ENCODE results near the gene NANOS3.

The NANOS3 gene

DNA sequence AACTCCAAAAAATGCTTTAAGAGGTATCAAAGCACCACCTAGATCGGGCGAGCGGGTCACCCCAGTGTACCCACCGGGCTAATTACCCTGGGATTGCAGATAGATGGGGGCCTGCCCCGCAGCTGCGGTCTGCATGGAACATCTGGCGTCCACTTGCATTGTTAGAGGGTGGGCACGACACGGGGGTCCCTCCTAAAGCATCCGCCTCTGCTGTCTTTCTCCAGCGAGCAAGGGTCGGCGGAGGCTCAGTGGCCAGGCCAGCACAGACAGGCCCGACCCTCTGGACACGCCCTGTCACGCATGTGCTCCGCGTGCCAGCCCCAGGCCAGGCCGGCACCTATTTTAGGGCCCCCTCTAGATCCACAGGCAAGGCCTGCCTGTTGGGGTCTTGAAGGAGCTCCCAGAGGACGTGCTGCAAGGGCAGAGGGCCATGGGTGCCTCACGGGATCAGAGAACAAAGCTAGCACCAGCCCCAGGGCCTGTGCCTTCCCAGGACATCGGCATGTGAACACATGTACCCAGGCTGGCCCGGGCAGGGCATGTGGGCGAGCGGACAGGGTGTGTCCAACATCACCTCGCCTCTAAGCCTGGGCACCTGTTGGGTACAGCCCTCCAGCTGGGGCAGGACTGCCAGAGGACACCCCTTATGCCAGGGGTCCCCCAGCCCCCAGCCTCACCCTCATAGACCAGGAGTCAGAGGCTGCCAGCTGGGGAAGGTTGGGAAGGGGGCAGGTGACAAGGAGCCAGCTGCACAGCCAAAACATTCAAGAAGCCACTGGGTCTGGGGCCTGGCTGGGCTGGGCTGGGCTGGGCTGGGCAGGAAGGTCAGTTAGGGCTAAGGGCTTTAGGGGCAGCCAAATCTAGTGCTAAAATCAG, 35.6 kb upstream of the NANOS3 start:
- ChIA-PET POLR2A (interaction anchor here (0.6 to 0.9 kb wide), 3 partner anchors 9 to 216 kb away, joined by 3 read pairs; no protein-coding TSS in a partner anchor), CTCF (no interaction called here)
- DNase-seq (ENCODE audit: extremely low spot score): no peak
- TF ChIP-seq CTBP1 (IDR thresholded peaks at IDR 0.05; ENCODE audit: borderline replicate concordance): no peak
- no peak for TF ChIP-seq LEF1 (IDR thresholded peaks at IDR 0.05; ENCODE audit: borderline replicate concordance)
- no peak for TF ChIP-seq HDGF (IDR thresholded peaks at IDR 0.05; ENCODE audit: borderline replicate concordance)
- no peak for TF ChIP-seq FOXM1 (IDR thresholded peaks at IDR 0.05; ENCODE audit: borderline replicate concordance)
- no peak for TF ChIP-seq ELF4 (IDR thresholded peaks at IDR 0.05)
- TF ChIP-seq ZNF384 (IDR thresholded peaks at IDR 0.05): no peak
- no peak for TF ChIP-seq ARNT (IDR thresholded peaks at IDR 0.05)
- TF ChIP-seq, protein P1, sequence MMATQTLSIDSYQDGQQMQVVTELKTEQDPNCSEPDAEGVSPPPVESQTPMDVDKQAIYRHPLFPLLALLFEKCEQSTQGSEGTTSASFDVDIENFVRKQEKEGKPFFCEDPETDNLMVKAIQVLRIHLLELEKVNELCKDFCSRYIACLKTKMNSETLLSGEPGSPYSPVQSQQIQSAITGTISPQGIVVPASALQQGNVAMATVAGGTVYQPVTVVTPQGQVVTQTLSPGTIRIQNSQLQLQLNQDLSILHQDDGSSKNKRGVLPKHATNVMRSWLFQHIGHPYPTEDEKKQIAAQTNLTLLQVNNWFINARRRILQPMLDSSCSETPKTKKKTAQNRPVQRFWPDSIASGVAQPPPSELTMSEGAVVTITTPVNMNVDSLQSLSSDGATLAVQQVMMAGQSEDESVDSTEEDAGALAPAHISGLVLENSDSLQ (IDR thresholded peaks at IDR 0.05): no peak

DNA sequence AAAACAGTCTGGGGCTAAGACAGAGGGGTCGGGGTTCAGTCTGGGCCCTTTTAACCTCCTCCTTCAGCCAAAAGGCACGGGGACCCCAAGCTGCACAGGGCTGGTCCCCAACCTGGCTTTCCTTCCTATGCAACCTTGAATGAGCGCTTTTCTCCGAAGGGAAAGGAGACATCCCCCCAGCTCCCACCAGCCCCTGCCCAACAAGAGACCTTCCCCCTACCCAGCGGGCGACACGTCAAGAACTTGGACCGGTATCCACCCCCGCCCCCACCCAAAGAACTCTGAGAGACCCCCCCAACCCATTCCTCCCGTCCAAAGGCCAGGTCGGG, 35.0 kb upstream of the NANOS3 start:
- ChIA-PET CTCF (no interaction called here), POLR2A (interaction anchor here (0.6 to 0.9 kb wide), 3 partner anchors 10 to 215 kb away, joined by 3 read pairs; no protein-coding TSS in a partner anchor)
- no peak for TF ChIP-seq ARNT (IDR thresholded peaks at IDR 0.05)
- no peak for TF ChIP-seq TARDBP (IDR thresholded peaks at IDR 0.05)
- TF ChIP-seq SUZ12 (IDR thresholded peaks at IDR 0.05): no peak
- no peak for DNase-seq (ENCODE audit: extremely low spot score)

DNA sequence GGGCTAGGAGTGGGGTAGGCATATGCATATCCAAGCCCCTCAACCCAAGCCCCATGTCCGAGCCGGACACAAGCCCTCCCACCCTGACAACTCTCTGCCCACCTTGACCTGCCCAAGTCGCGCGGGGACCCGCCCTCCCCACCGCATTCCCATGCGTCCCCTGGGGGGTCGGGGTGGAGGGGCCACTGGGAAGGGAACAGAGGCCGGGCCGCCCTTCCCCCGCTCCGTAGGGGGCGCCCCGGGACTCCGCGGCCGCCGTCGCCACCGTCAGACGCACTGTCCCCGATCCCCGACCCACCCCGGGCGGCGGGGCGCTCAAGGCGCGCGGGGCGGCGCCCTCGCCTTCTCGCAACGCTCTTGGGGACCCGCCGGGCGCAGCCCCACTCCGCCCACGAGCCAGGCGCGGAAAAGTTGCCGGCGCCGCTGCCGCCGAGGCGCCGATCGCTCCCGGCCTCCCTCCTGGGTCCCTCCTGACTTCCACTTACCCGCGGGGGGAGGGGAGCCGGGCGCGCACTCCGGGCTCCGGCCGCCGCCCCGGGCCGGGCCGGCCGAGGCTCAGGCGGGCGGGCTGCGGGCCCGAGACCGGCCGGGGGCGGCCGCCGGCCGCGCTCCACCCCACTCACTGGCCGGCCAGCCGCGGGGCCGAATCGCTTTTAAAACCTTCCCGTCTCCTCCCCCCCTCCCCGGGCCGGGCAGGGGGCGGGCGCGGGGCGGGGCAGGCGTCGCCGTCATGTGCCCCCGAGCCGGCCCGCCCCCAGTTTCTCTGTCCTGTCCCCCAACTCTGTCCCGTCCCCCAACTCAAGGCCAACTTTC, 34.4 kb upstream of the NANOS3 start:
- no peak for DNase-seq (ENCODE audit: extremely low spot score)
- TF ChIP-seq ZNF384 (IDR thresholded peaks at IDR 0.05) (no peak), FOXK2 (IDR thresholded peaks at IDR 0.05) (no peak), LEF1 (IDR thresholded peaks at IDR 0.05; ENCODE audit: borderline replicate concordance) (no peak), HDGF (IDR thresholded peaks at IDR 0.05; ENCODE audit: borderline replicate concordance) (no peak), SUZ12 (IDR thresholded peaks at IDR 0.05) (no peak), TARDBP (IDR thresholded peaks at IDR 0.05) (no peak), BHLHE40 (IDR thresholded peaks at IDR 0.05; ENCODE audit: borderline replicate concordance) (no peak), SP1 (IDR thresholded peaks at IDR 0.05) (no peak), CTBP1 (IDR thresholded peaks at IDR 0.05; ENCODE audit: borderline replicate concordance) (no peak), ARNT (IDR thresholded peaks at IDR 0.05) (no peak), L3MBTL2 (conservative IDR thresholded peaks at IDR 0.05) (no peak), FOXA1 (IDR thresholded peaks at IDR 0.05) (no peak), NFRKB (IDR thresholded peaks at IDR 0.05) (no peak), FOXM1 (IDR thresholded peaks at IDR 0.05; ENCODE audit: borderline replicate concordance) (no peak), ELF4 (IDR thresholded peaks at IDR 0.05) (no peak)
- TF ChIP-seq, protein P1 (IDR thresholded peaks at IDR 0.05): no peak
- POLR2A ChIA-PET: no interaction called here
- CTCF ChIA-PET: no interaction called here

DNA sequence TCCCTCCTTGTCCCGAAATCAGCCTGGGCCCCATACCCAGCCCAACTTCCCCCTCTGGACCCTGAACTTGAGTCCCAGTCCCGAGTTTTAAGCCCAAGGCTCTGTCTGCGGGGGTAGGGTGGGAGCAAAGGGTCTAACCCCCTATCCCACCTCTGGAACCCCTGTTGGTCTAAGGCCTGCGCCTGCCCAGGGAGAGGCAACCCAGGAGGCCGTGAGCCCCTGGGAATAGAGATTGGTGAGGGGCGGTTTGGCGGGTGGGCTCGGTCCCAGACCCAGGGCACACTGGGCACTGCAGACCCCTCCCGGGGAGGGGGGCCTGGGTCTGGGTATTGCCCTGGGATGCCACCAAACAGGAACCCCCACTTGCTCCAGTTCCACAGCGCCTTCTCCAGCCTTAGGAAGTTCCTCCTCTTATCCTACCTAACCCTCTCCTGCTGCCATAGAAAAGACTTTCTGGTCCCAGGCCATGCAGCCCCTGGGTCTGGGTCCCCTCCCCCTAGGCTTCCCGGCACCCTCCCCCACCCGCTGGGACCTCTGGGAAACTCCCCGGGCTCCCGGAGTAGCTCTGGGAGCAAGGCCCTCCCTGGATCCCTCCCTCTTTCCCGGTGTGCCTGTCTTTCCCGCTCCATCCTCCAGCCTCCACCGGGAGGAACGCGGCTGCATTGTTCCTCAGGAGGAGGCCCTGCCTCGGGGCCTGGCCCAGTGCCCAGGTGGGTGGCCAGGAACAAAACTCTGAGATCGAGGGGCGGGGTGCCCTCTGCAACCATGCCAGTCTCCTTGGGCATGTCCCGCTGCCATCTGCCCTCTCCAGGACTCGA, 33.6 kb upstream of the NANOS3 start:
- TF ChIP-seq SUZ12 (IDR thresholded peaks at IDR 0.05) (no peak), BHLHE40 (IDR thresholded peaks at IDR 0.05; ENCODE audit: borderline replicate concordance) (no peak), ARNT (IDR thresholded peaks at IDR 0.05) (no peak), LEF1 (IDR thresholded peaks at IDR 0.05; ENCODE audit: borderline replicate concordance) (no peak), FOXM1 (IDR thresholded peaks at IDR 0.05; ENCODE audit: borderline replicate concordance) (no peak), TARDBP (IDR thresholded peaks at IDR 0.05) (no peak), FOXK2 (IDR thresholded peaks at IDR 0.05) (no peak)
- TF ChIP-seq, protein P1 (IDR thresholded peaks at IDR 0.05): no peak
- POLR2A ChIA-PET: no interaction called here
- CTCF ChIA-PET: no interaction called here
- no peak for DNase-seq (ENCODE audit: extremely low spot score)

DNA sequence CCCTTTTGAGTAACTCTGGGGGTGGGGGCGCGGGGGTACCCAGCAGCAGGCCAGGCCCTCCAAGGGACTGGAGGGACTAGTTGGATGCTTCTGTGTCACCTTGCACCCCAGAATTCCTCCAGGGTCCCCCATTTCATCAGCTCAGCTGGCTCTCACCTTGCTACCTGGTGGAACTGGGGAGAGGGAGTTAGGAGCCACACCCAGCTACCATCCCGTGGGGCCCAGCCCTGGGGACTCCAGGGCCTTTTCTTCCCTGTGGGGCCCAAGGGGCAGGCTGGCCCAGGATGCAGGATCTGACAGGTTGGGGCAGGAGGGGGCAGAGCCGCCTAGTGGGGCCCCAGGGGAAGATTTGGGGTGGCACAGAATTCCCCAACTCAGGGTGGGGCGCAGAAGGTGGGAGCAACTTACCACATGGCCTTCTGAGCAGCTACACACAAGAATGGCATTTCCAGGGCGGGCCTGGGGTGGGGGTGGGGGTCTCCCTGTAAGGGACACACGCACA, 32.8 kb upstream of the NANOS3 start:
- TF ChIP-seq FOXK2 (IDR thresholded peaks at IDR 0.05) (no peak), TARDBP (IDR thresholded peaks at IDR 0.05) (no peak), FOXA1 (IDR thresholded peaks at IDR 0.05) (no peak), HDGF (IDR thresholded peaks at IDR 0.05; ENCODE audit: borderline replicate concordance) (no peak), SP1 (IDR thresholded peaks at IDR 0.05) (no peak), L3MBTL2 (conservative IDR thresholded peaks at IDR 0.05) (no peak), BHLHE40 (IDR thresholded peaks at IDR 0.05; ENCODE audit: borderline replicate concordance) (no peak)
- TF ChIP-seq, protein P1 (IDR thresholded peaks at IDR 0.05): no peak
- ChIA-PET CTCF (no interaction called here), POLR2A (no interaction called here)
- DNase-seq (ENCODE audit: extremely low spot score): no peak

Data from HEK293T (cell line).